GM18511 (cell line): ENCODE measurements around the gene DYNAP.

ENCODE experiments used
- ATAC-seq: cut with Tn5 transposase; IDR thresholded peaks from one replicate; pipeline ENCODE4 v1.9.1; 2021; ENCODE audit warnings: mild to moderate bottlenecking, moderate library complexity; ENCODE audit not compliant: unreplicated experiment

The DYNAP gene

GRCh38 chr18:54590945-54591344, at the start of gene DYNAP:
Gene DYNAP (plus strand): TSS chr18:54591245. CDS start chr18:54591283, 38 bp downstream.
- ATAC-seq, result no peak

DNA sequence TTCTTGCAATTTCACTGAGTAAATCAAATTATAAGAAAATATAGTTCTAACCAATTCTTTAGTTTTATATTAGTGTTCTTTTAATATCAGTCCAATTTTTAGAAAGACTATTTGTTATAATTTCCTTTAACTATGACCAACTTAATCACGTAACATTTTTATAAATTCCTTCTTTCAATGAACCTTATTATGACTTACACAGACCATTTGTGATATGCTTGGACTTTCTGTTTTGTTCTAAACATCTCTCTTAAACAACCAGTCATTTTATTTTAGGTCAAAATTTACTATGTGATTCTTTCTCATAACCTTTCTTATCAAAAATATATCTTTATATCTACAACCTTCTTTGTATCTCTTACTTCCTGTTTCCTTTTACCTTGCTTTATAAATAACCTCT, 39.5 kb upstream of the DYNAP start:
- ATAC-seq, result no peak

- ATAC-seq, result no peak
Observed at GRCh38 chr18:54555286-54555685, 35.8 kb upstream of the DYNAP start.

DNA sequence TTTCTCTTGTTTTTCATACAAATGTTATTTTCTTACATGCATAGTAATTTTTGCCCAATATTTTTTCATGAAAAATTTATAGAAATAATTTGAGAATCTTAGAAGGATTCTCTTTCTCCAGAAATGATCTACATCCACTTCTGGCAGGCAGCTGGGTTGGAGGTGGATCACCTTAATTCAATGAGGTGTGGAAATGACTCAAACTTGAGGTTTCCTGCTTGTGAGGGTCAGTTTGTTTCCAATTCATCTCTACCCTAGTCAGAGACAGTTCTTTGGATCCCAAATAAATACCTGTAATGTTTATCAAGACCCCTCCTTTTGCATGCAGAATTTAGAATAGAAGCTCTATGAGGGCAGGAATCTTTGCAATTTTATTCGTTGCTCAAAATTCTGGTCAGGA, 35.0 kb upstream of the DYNAP start:
- ATAC-seq, result no peak

- no peak for ATAC-seq
Observed at GRCh38 chr18:54557958-54558357, 33.1 kb upstream of the DYNAP start.

GRCh38 chr18:54558609-54559585, 32.1 kb upstream of the DYNAP start:
- peak; percentile 51 for ATAC-seq

GRCh38 chr18:54561706-54562267, 29.3 kb upstream of the DYNAP start:
- no peak for ATAC-seq

DNA sequence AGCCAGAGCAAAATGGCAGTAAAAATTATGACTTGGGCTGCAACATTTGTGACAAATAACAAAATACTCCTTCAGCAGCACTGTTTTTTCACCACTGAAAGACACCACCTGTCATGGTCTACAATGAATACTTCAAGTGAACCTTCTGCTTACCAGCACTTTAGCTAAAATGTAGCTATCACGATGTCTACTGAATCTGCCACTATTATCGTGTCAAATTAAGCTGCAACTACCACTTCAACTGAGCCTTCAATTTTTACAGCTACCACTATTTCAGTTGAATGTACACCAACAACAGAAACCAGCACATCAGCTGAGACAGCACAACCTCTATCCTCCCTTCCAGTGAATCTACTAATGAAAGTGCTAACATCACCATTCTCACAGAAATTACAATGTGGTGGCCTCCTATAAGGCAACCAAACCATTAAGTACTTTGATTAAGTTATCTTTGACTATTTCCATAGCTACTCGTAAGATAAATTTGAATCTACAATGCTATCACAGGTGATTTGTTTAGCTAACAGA, 10.8 kb upstream of the DYNAP start:
- no peak for ATAC-seq

GRCh38 chr18:54584065-54584464, 7.0 kb upstream of the DYNAP start:
- no peak for ATAC-seq

DNA sequence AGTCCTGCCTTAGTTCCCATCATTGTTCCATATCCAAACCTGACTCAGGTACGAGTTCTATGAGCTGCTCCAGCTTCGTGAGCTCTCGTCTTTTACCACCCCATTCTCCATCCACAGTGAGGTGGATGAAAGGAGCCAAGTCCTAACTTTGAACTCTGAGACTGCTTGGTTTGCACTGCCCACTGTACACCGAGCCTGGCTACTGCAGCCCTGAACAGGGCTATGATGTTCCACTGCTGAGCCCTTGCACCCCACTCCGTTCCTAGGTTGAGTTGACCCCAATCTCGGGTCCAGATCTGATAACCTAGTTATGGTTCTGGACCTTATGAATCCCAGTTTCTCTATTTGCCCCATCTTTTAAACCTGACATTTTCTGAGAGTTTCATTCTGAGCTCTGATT, 5.3 kb upstream of the DYNAP start:
- no peak for ATAC-seq

GRCh38 chr18:54604211-54604610, 13.2 kb downstream of the DYNAP start:
- ATAC-seq, result no peak

GRCh38 chr18:54606835-54607212, 15.8 kb downstream of the DYNAP start:
- ATAC-seq, result no peak

GRCh38 chr18:54607213-54608027, 16.4 kb downstream of the DYNAP start:
- ATAC-seq, result no peak

DNA sequence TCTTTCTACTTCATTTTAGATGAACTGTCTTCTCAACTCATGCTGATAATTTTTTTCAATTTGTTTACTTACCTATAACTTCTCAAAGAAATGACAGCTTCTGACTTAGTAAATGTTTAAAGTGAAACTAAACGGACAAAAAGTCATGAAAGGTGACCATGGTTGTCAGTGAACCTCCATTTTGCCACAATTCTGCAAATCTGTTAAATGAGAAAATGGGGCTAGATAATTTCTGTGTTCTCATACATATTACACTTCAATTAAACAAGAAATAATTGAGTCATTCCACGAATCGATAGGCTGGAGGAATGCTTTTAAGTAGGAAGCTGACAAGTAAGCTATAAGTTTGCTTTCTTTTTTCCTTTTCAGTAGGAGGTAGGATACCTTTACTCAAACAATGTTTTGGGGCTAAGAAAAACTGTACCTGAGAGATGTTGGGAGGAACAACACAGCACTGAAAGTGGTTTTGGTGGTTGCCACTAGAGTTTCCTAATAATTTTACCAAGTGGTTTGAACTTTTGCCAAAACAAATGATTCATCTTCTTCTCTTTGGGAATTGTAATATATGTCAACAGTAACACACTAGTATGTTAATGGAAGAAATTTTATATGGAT, 17.1 kb downstream of the DYNAP start:
- no peak for ATAC-seq

DNA sequence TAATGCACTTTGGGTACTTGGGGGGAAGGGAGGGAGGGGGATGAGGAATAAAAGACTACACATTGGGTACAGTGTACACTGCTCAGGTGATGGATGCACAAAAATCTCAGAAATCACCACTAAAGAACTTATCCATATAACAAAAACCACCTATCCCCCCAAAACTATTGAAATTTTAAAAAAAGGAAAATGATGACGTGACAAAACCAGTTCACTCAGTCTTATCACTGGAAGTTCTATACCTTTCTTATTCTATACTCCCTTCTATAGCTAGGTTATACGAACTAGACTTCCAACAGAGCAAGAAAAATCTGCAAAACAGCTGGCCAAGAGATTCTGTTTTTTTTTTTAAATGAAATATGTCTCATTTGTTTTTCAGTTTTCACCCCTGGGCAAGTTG, 20.8 kb downstream of the DYNAP start:
- no peak for ATAC-seq

- no peak for ATAC-seq
Observed at GRCh38 chr18:54612237-54612636, 21.2 kb downstream of the DYNAP start.

- ATAC-seq, result no peak
Observed at GRCh38 chr18:54613174-54613573, 22.1 kb downstream of the DYNAP start.

DNA sequence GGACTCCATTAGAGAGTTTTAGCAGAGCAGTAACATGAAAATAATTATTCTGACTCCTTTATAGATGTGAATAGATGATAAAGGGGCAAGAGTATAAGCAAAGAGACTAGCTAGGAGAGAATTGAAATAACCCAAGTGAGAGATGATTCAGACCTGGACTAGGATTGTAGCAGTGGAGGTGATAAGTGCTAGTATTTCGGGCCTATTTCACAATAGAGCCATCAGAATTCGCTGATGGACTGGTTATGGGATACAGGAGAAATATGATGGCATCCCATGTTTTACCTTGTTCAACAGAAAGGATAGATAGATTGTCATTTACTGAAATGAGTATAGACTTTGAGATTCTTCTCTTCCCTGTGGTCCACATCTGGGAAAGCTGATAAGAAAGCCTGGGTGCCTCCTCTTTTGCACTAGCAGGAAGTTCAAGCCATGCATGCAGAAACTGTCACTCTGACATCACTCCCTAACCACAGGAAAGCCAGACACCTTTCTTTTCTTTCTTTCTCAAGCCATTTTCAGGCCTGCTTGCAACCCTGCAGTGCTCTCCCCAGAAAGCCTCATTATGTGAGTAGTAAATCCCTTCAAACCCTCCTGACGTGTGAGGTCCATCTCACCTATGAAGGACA, 25.3 kb downstream of the DYNAP start:
- ATAC-seq, result peak; percentile 83

- ATAC-seq, result no peak
Observed at GRCh38 chr18:54622084-54622483, 31.0 kb downstream of the DYNAP start.

DNA sequence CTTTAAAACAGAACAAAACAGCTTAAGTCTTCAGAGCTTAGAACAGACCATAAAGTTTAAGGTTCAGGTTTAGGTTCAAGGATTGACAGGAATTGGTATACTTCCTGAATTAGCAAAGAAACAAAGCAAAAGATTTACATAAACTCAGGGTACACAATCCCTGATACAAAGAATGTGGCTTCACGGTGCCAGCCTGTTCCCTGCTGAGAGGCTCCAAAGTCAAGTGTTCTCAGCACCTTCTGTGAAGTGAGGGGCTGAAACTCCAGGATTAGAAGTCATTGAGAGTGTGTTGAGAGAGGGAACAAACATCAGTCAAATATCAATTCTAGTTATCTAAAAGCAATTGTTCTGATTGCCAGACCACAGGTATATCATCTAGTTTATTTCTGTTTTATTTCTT, 35.7 kb downstream of the DYNAP start:
- no peak for ATAC-seq
